Measurements from ENCODE around the gene TTC38. TPM values are rescaled to one million over a fixed set of nuclear protein-coding genes. Genes with fewer than 3 reads are reported as not detected.
"Not testable (repeated sequence)": the region's sequence is repeated elsewhere in the genome, so short reads cannot be mapped to it uniquely, and the experiment has no call there.

The TTC38 gene
- total RNA-seq, 1 donor from 2014 or later = 24.1 TPM

DNA sequence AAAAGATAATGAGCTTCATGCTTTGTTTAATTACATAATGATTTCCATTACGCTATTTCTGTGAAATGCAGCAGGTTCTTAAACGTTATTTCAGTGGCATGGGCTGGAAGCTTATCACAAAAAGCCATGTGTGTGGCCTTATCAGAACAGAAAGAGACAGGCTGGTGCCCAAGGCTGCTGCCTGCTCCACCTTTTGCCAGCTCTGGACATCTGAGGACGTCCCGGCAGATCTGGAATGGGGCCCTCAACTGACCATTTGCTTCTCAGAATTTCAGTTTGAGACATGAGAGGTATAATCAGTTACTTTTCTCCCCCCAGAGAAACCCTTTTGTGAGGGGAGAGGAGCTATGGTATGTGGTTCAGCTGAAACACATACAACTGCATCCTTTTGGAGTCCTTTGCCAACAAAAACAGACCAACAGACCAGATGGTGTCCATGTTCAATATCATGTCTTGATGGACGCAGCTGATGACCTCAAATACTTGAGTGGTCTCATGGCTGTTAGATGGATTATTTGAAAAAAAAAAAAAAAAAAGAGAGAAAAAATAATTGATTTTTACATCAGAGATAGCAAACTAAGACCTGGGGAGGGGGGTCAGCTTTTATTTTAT lies 26.3 kb upstream of the TTC38 start:
- no peak for DNase-seq

DNA sequence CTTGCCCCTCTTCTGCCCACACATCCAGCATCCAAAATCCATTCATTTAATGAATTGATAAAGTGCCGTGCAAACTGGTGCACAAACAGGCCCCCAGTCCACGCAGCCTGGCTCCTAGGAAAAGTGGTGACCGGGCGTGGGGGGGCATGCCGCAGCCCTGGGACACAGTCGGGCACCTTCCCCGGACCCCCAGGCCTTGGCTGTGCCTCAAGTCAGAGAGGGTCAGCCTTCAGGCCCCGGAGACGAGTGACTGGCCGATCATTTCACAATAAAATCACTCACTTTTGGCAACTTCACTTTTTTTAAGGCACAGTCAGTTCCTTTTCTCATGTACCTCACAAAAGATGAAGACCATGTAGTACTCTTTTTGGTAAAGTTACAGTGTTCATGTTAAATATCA lies 25.7 kb upstream of the TTC38 start:
- no peak for ATAC-seq (ENCODE audit: poor library complexity)
- intact Hi-C loops (cut with DNase I) = no loop called here
- no peak for DNase-seq

More for the DNA sequence above, 26.3 kb upstream of the TTC38 start:
- no peak for ATAC-seq (ENCODE audit: poor library complexity)
- intact Hi-C loops (cut with DNase I) = no loop called here

DNA sequence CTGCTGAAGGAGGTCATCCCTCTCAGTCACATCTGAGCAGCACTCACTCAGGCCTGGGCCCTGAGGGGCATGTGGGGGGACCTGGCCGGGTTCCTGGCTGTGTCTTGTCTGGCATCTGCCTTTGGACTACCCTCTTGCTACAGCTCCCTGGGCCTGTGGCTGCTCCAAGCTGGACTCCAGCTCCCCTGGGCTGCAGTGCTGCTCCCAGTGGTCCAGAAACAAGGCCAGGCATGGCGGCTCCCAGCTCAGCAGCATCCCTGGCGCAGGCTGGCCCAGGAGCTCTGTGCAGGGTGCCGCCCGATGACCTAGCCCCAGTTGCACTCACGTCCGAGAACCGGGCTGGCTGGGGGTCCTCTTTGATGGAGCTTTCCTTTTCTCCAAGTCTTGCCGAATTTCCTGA lies 23.0 kb upstream of the TTC38 start:
- no peak for DNase-seq
- no peak for ATAC-seq (ENCODE audit: poor library complexity)
- intact Hi-C loops (cut with DNase I) = loop anchor here (5.0 kb wide), 1 partner anchor 92 kb away; the partner anchor contains the start of gene PPARA

DNA sequence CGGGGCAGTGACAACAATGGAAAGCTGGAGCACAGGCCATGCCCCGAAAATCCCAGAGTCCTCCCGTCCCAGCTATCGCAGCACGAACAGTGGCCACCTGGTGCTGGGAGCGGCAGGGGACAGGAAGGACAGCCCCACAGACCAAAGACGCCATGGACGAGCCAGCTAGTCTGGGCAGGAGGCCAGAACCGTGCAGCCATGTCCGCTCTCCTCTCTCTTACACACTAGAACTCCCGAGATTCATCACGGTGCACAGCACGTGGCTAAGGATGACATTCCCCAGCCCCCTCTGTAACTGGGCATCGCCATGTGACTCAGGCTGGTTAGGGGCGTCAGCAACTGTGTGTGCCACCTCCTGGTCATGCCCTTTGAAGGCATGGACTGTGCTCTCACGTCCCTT lies 22.3 kb upstream of the TTC38 start:
- intact Hi-C loops (cut with DNase I) = loop anchor here (5.0 kb wide), 1 partner anchor 93 kb away; the partner anchor contains the start of gene PPARA
- peak; percentile 50 for ATAC-seq (ENCODE audit: poor library complexity)
- DNase-seq = peak; percentile 86

DNA sequence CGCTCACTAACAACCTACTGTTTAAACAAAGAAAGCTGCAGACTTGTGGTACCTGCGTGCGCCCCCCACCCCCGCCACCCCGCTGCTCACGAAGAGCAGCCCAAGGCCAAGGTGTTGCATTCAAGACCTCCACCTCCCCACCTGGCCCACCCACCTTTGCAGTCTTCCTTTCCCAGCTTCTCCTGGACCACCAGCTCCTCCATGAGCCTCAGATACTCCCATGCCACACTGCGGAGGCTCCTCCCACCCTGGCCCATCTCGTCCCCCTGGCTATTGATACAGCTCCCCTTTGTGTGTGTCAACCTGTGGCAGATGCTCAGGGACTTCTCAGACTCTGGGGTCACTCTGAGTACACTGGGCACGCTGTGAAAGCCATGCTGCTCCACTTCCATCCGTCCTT lies 21.6 kb upstream of the TTC38 start:
- DNase-seq (no peak), ATAC-seq (ENCODE audit: poor library complexity) (no peak)
- intact Hi-C loops (cut with DNase I) = loop anchor here (5.0 kb wide), 1 partner anchor 94 kb away; the partner anchor contains the start of gene PPARA

DNA sequence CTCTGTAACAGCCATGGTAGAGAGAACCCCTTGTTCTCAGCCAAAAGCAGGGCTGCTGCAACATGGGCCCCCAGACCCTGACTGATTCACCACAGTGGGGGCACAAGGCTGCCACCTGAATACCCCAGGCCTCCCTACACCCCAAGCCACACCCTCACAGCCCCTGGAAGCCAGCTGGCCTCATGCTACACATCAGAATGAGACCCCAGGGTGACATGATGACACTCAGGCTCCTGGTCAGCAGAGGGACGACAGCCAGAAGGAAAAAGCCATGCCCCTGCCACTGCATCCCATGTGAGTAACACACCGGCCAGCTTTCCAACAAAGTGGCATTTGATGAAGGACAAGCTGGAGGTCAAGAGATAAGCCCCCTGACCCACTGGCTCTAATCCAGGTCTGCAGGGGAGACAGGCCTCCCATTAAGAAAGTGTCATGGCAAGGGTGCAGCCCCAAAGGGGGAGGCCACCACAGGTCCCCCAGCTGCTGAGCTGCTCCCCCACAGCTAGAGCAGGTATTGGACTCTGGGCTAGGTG lies 20.3 kb upstream of the TTC38 start:
- intact Hi-C loops (cut with DNase I) = loop anchor here (5.0 kb wide), 1 partner anchor 95 kb away; the partner anchor contains the start of gene PPARA
- no peak for ATAC-seq (ENCODE audit: poor library complexity)
- DNase-seq = no peak

DNA sequence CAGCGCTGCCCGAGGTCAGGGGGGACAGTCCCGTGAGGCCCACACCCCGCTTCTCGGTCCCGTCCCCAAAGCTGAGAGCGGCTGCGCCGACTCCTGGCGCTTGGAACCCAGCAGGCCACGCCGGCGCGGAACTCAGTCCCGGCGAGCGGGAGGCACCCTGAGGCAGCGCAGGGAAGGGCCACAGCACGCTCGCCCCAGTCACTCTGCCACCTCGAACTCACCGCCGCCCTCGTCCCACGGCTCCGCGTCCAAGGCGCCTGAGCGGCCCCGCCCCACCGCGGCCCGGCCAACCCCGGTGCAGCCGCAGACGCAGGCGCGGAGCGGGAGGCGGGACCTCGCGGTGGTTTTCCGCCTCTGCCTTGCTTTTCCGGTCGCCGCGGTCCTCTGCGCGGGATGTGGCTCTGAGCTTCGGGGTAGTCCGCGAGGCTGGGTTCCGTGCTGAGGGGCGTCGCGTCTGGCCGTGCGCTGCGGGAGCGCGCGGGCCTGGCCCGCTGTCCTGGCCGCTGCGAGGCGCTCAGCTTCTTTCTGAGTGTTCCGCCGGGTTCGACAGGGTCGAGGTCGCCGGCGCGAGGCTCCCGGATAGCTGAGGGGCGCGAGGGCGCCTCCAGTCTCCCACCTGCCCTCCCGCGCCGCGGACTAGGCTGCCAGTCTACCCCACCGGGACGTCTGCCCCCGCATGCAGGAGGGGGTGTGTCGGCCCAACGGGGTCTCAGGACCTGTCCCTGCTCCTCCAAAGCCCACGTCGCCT lies 17.6 kb upstream of the TTC38 start, which contains the start of gene CDPF1:
Gene CDPF1, minus strand, starts transcription at position 259 of the 748 bp plus-strand sequence. CDS start 2,009 bp downstream, outside the sequence.
- ATAC-seq (ENCODE audit: poor library complexity) = peak; percentile 96
- intact Hi-C loops (cut with DNase I) = no loop called here
- DNase-seq = peak; percentile 96

DNA sequence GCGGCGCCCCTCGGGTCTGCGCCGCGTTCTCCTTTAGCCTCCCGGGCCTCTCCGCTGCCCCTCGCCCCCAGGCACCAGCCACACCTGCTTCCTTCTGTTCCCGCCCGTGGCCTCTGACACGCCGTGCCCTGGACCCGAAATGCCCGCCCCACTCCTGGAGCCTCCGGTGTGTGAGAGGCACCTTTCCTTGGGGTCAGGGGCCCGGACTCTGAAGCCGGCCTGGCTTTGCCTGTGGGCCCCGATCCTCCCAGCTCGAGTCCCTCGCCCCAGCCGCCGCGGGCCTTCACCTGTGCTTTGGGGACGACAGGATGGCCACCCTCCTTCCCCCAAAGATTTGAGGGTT lies 17.1 kb upstream of the TTC38 start:
- peak; percentile 8 for ATAC-seq (ENCODE audit: poor library complexity)
- intact Hi-C loops (cut with DNase I) = no loop called here
- DNase-seq = no peak

DNA sequence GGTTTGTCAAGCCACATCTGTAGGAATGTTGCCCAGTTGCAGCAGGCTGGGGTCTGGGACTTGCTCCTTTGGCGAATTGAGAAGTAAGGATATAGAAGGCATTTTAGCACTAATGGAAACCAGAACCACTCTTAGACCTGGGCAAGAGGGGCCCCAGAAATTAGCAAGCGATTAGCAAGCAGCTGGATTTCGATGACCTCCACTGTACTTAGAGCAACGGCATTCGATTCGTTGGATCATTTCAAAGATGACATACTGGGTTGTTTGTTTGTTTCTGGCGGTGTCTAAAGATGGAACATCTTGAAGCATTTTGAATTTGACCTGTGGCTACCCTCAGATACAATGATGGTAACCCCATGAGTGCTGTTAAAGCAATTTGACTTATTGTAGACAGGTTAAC lies 16.5 kb upstream of the TTC38 start:
- intact Hi-C loops (cut with DNase I) = no loop called here
- ATAC-seq (ENCODE audit: poor library complexity) = no peak
- DNase-seq = no peak

DNA sequence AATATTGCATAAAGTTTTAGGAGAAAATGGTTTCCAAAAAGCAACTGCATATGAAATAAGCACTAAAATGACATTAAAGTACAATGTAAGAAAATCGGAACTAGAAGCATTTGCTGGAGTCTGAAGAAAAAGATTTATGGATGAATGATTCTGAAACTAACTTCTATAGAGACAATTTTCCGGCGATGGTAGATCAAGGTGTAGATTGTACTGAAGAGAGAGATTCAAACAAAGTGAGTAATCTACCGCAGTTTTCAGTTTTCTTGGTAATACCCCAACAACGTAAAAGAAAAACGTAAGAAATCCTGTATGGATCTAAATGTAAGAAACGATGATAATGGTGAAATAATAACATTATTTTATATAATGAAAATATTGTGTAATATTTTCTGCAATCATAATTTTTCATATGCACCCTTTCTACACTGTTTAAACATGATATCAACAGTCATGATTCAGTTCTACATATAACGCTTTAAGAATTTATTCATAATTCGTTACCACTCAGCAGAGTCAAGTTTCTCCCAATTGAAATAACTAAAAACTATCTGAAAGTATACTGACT lies 15.9 kb upstream of the TTC38 start:
- DNase-seq (no peak), ATAC-seq (ENCODE audit: poor library complexity) (no peak)
- intact Hi-C loops (cut with DNase I) = no loop called here

DNA sequence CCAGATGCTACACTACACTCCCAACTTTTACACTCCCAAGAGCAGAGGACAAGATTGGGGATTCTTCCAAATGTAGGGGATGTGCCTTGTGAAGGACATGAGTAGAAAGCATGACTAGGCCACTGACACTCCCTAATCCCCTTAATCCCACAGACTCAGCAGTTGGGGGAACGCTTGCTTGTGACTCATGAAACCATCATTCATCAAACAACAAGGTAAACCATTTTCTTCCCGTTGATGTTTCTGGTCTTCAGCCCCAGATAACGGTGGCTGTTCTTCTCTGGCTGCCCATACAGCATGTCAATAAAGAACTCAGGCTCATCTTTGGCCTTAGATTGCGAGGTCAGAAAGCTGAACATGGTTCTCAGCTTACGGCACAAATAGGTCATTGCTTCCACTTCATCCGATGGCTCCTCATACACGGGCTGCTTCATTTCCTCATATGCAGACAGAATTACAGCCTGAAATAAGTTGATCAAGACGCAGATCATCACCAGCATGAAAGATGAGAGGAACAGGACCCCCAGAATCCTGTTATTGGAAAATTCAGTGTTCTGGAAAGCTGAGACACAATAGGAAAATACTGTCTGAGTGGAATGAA lies 11.3 kb upstream of the TTC38 start:
- intact Hi-C loops (cut with DNase I) = no loop called here
- DNase-seq (no peak), ATAC-seq (ENCODE audit: poor library complexity) (no peak)

DNA sequence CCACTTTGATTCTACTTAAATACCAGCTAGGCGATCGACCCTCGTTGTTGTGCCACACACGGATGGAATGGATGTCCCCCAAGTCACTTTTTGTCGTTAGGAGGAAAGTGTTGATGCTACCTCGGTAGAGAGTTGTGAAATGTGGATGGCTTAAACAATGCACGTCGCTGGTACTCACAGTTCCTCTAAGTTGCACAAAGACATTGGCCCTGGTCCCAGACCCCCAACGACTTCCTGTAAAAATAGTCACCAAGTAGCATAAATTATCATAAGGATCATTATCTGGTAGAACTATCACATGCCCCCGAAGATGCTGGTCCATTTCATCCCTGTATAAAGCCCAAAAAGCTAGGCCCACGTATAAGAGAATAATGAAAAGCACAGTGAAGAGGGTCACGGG lies 8.4 kb upstream of the TTC38 start:
- DNase-seq (no peak), ATAC-seq (ENCODE audit: poor library complexity) (no peak)
- intact Hi-C loops (cut with DNase I) = no loop called here

DNA sequence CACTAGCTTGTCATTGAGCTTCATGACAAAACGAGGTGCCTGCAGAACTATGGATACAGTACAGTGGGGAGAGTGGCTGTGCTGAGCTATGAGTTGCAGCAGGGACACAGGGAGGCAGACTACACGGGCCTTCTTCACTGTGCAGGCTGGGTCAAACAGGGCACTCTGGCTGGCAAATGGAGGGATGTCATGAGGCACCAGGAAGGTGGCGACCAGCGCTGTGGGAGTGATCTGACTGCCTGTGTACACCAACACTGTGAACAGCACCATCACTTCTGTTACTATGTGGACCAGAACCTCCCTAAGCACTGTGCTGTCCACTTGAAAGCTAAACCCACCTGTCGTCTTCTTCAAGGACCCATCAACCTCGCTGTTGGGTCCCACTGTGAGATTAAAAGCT lies 7.8 kb upstream of the TTC38 start:
- ATAC-seq (ENCODE audit: poor library complexity) (no peak), DNase-seq (no peak)
- intact Hi-C loops (cut with DNase I) = no loop called here

DNA sequence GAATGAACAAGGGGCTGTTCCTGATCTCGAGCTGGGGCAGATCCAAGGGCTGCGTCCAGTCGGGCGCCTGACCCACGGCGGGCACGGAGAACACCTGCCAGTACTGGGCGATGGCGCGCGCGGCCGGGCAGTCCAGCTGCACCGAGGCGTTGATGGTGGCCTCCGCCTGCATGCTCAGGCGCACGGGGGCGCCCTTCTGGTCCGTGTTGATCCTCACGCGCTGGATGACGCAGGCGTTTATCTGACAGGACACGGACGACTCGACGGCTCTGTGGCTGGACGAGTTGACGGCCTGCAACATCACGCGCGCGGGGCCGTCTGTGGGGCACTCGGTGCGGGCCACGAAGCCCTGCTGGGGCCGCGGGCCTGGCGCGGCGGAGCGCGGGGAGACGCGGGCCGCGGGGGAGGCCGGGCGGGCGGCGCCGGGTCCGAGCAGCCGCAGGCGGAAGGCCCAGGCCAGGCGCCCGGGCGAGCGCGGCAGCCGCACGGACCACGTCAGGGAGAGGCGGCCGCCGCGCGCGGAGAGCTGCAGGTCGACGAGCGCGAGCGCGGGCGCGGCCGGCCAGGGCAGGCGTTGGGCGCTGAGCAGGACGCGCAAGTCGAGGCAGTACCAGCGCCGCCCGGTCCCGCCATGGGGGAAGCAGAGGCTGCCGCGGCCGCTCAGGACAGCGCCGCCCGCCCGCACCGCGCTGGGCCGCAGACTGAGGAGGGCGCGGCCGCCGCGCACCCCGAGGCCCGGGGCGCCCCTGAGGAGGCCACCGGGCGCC lies 5.2 kb upstream of the TTC38 start:
- intact Hi-C loops (cut with DNase I) = no loop called here
- ATAC-seq (ENCODE audit: poor library complexity) = peak; percentile 20
- peak; percentile 86 for DNase-seq

DNA sequence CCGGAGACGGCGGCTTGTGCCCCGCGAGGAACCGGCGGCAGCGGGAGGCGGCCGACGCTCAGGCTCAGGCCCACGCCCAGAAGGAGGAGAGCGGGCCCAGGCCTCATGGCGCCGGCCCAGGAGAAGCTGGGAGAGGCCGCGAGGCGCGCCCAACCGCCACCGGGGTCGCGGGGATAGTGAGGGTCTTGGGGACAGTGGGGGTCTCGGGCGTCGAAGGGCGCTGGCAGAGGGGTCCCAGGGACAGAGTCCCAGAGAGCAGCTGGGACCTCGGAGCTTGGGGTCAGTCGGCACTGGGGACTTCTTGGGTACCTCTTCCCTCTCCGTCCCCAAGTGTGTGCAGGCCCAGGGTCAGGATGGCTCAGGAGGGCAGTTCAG lies 4.6 kb upstream of the TTC38 start, which contains the start of gene PKDREJ:
Gene PKDREJ, minus strand, starts transcription at position 128 of the 375 bp plus-strand sequence. Its CDS starts 21 bp downstream, at position 107.
- ATAC-seq (ENCODE audit: poor library complexity) (no peak), DNase-seq (no peak)
- intact Hi-C loops (cut with DNase I) = no loop called here

DNA sequence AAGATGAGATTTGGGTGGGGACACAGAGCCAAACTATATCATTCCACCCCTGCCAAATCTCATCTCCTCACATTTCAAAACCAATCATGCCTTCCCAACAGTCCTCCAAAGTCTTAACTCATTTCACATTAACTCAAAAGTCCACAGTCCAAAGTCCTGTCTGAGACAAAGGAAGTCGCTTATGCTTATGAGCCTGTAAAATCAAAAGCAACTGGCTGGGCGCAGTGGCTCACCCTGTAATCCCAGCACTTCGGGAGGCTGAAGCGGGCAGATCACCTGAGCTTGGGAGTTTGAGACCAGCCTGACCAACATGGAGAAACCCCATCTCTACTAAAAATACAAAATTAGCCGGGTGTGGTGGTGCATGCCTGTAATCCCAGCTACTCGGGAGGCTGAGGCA lies 3.3 kb upstream of the TTC38 start:
- ATAC-seq (ENCODE audit: poor library complexity); intact Hi-C loops (cut with DNase I); DNase-seq: not testable (repeated sequence)

DNA sequence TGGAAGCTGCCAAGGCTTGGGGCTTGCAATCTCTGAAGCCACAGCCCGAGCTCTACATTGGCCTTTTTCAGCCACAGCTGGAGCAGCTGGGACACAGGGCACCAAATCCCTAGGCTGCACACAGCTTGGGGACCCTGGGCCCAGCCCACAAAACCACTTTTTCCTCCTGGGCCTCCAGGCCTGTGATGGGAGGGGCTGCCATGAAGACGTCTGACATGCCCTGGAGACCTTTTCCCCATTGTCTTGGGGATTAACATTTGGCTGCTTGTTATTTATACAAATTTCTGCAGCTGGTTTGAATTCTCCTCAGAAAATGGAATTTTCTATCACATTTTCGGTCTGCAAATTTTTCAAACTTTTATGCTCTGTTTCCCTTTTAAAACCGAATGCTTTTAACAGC lies 2.2 kb upstream of the TTC38 start:
- ATAC-seq (ENCODE audit: poor library complexity); intact Hi-C loops (cut with DNase I); DNase-seq: not testable (repeated sequence)

DNA sequence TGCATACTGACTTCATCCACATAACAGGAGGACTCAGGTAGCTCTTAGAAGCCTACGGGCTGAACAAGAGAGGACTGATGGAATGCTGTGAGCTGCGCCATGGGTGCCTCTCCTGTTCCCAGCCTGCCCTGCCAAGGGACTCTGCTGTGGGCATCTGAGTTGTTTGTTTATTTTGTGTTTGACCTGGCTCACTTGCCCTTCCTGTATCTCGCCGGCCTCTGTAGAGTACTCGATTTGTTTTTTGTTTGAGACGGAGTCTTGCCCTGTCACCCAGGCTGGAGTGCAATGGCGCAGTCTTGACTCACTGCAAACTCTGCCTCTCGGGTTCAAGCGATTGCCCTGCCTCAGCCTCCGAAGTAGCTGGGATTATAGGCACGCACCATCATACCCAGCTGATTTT lies 1.8 kb downstream of the TTC38 start:
- DNase-seq (no peak), ATAC-seq (ENCODE audit: poor library complexity) (no peak)
- intact Hi-C loops (cut with DNase I) = no loop called here

All from Right ventricle myocardium superior (tissue), 1 donor.